PFSK-1 (cell line): ENCODE measurements around the gene C4orf33.

Source experiments
- FOXP2 ChIP-seq: optimal IDR thresholded peaks from 2 replicates; pipeline ENCODE3; 2011; ENCODE audit warnings: borderline replicate concordance, control low read depth, inconsistent platforms; ENCODE audit not compliant: insufficient read depth; ENCODE audit errors: extremely low read length, extremely low read depth
- POLR2AphosphoS5 ChIP-seq: IDR thresholded peaks from 2 replicates; pipeline ENCODE4 v1.6.1; 2012; ENCODE audit warnings: low read depth, mild to moderate bottlenecking, control low read depth, low read length, moderate library complexity
- REST ChIP-seq, 2 experiments: IDR thresholded peaks; 2 replicates each; pipeline versions ENCODE4 v1.6.1 to v1.8.0; 2011 to 2012; ENCODE audit warnings: low read depth in 2 of 2, low read length in 2 of 2, control low read depth in 1 of 2, inconsistent platforms in 1 of 2, mild to moderate bottlenecking in 1 of 2, moderate library complexity in 1 of 2; ENCODE audit not compliant: insufficient read depth in 1 of 2
- TAF1 ChIP-seq: IDR thresholded peaks from 2 replicates; pipeline ENCODE4 v1.6.1; 2012; ENCODE audit warnings: low read length, control low read depth, borderline replicate concordance; ENCODE audit not compliant: insufficient read depth

DNA sequence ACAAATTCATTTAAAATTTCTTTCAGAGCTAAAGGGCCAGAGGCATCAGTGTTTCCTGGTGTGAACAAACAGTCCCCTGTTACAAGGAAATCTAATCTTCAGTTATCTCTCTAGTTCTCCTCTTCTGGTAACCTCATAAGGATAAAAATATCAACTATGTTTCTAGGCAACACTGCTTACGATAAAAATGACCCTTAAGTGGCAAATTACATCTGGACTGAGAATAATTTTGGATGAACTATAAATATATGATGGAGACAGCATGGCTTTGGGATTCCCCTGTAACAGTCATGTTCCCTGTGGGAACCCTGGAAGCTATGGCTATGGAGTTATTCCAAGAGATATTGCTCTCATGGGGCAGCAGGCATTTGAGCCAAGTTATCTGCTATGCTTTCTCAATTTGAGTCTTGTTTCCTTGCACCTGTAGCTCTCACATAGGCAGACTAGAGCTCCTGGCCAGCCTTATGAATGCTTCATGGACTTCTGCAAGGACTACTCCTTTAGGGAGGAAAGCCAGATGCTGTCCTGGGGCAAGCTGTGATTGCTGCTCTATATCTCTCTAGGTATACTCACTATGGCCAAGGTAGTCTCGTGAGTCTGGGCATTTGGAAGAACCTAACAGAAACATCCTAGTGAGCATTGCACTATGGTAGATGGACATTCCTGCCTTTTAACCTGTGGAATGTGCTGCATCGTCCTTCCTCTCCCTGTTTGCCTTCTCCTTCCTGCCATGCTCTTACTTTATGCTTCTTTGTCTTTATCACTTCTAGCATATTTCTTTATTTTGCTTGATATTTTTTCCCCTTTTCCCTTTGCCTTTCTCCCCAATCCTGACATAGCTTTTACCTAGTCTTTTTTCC lies 14.2 kb downstream of the C4orf33 start:
- TF ChIP-seq POLR2AphosphoS5 (no peak), TAF1 (no peak), FOXP2 (no peak), REST (IDR thresholded peaks at IDR 0.05; ENCODE audit: insufficient read depth in 1 of 2, low read depth in 2 of 2, low read length in 2 of 2) (no peak)
